Measurements from ENCODE around the gene NAALADL2. TPM values are rescaled to one million over a fixed set of nuclear protein-coding genes. Genes with fewer than 3 reads are reported as not detected.

The NAALADL2 gene
- total RNA-seq, 1 experiment from 2014 or later = 1.9 TPM

GRCh38 chr3:175476489-175476888 is 617.4 kb downstream of the NAALADL2 start:
- CTCF ChIA-PET = no interaction called here
- TF ChIP-seq EZH2 (IDR thresholded peaks at IDR 0.05; ENCODE audit: low read length, unreplicated experiment) (no peak), CTCF (conservative IDR thresholded peaks at IDR 0.05; ENCODE audit: low read depth, low read length) (no peak), EZH2phosphoT487 (IDR thresholded peaks at IDR 0.05; ENCODE audit: borderline replicate concordance, low read length) (no peak)
- no peaks in the 10 kb centered on the region for H3K9me2 ChIP-seq (replicated peaks; ENCODE audit: low read length)

GRCh38 chr3:175477651-175478224 is 618.6 kb downstream of the NAALADL2 start:
- Histone ChIP-seq H3K4me3 (ENCODE audit: low read length) (no peak overlapping the region), H2AFZ (ENCODE audit: low read length) (no peak overlapping the region), H3K27ac (ENCODE audit: low read length) (no peak overlapping the region), H3K27me3 (ENCODE audit: low read length) (no peaks in the 10 kb centered on the region), H3K9me2 (replicated peaks; ENCODE audit: low read length) (no peaks in the 10 kb centered on the region), H3F3A (ENCODE audit: low read length, unreplicated experiment) (no peaks in the 10 kb centered on the region), H3K9me3 (ENCODE audit: low read length) (no peaks in the 10 kb centered on the region), H4K20me1 (ENCODE audit: low read length) (no peaks in the 10 kb centered on the region), H3K79me2 (ENCODE audit: low read length) (no peaks in the 10 kb centered on the region), H3K4me1 (ENCODE audit: insufficient read depth, low read length) (0 out of 2 replicates have a peak, but pooled peaks cover 7% of the 10 kb centered on the region), H3K4me2 (ENCODE audit: low read length) (no peak overlapping the region), H3K36me3 (ENCODE audit: low read depth, low read length) (no peaks in the 10 kb centered on the region), H3K9ac (ENCODE audit: low read length) (no peak overlapping the region)
- no peak for DNase-seq
- BruUV-seq (replicated peaks) = no TSS peak
- ChIA-PET CTCF (no interaction called here), POLR2A (ENCODE audit: unreplicated experiment) (no interaction called here)
- no peak for TF ChIP-seq EZH2phosphoT487 (IDR thresholded peaks at IDR 0.05; ENCODE audit: borderline replicate concordance, low read length)
- no peak for TF ChIP-seq CTCF (conservative IDR thresholded peaks at IDR 0.05; ENCODE audit: low read depth, low read length)
- no peak for TF ChIP-seq EZH2 (IDR thresholded peaks at IDR 0.05; ENCODE audit: low read length, unreplicated experiment)
- no peak for ATAC-seq
- intact Hi-C loops (cut with micrococcal nuclease) = no loop called here

More at GRCh38 chr3:175476489-175476888, 617.4 kb downstream of the NAALADL2 start:
- Histone ChIP-seq H4K20me1 (ENCODE audit: low read length) (no peaks in the 10 kb centered on the region), H3K79me2 (ENCODE audit: low read length) (no peaks in the 10 kb centered on the region), H3K9me3 (ENCODE audit: low read length) (no peaks in the 10 kb centered on the region), H3F3A (ENCODE audit: low read length, unreplicated experiment) (no peaks in the 10 kb centered on the region), H3K27ac (ENCODE audit: low read length) (no peak overlapping the region), H3K4me1 (ENCODE audit: insufficient read depth, low read length) (0 out of 2 replicates have a peak, but pooled peaks cover 7% of the 10 kb centered on the region), H3K9ac (ENCODE audit: low read length) (no peak overlapping the region), H3K4me2 (ENCODE audit: low read length) (no peak overlapping the region), H3K4me3 (ENCODE audit: low read length) (no peak overlapping the region), H3K36me3 (ENCODE audit: low read depth, low read length) (no peaks in the 10 kb centered on the region), H2AFZ (ENCODE audit: low read length) (no peak overlapping the region), H3K27me3 (ENCODE audit: low read length) (no peaks in the 10 kb centered on the region)
- BruUV-seq (replicated peaks) = no TSS peak
- DNase-seq (no peak), ATAC-seq (no peak)
- POLR2A ChIA-PET (ENCODE audit: unreplicated experiment) = no interaction called here
- intact Hi-C loops (cut with micrococcal nuclease) = no loop called here

GRCh38 chr3:175478301-175478700 is 619.2 kb downstream of the NAALADL2 start:
- no peak for DNase-seq
- ChIA-PET POLR2A (ENCODE audit: unreplicated experiment) (no interaction called here), CTCF (no interaction called here)
- H3K9me3 ChIP-seq (ENCODE audit: low read length) = no peaks in the 10 kb centered on the region
- H3K27me3 ChIP-seq (ENCODE audit: low read length) = no peaks in the 10 kb centered on the region
- BruUV-seq (replicated peaks) = no TSS peak
- no peak overlapping the region for H3K27ac ChIP-seq (ENCODE audit: low read length)
- H3K4me3 ChIP-seq (ENCODE audit: low read length) = no peak overlapping the region
- 0 out of 2 replicates have a peak, but pooled peaks cover 7% of the 10 kb centered on the region for H3K4me1 ChIP-seq (ENCODE audit: insufficient read depth, low read length)
- no peak overlapping the region for H2AFZ ChIP-seq (ENCODE audit: low read length)
- no peaks in the 10 kb centered on the region for H4K20me1 ChIP-seq (ENCODE audit: low read length)
- TF ChIP-seq EZH2 (IDR thresholded peaks at IDR 0.05; ENCODE audit: low read length, unreplicated experiment) (no peak), EZH2phosphoT487 (IDR thresholded peaks at IDR 0.05; ENCODE audit: borderline replicate concordance, low read length) (no peak), CTCF (conservative IDR thresholded peaks at IDR 0.05; ENCODE audit: low read depth, low read length) (no peak)
- no peaks in the 10 kb centered on the region for H3K79me2 ChIP-seq (ENCODE audit: low read length)
- no peak overlapping the region for H3K4me2 ChIP-seq (ENCODE audit: low read length)
- no peaks in the 10 kb centered on the region for H3K9me2 ChIP-seq (replicated peaks; ENCODE audit: low read length)
- no peak overlapping the region for H3K9ac ChIP-seq (ENCODE audit: low read length)
- H3F3A ChIP-seq (ENCODE audit: low read length, unreplicated experiment) = no peaks in the 10 kb centered on the region
- no peaks in the 10 kb centered on the region for H3K36me3 ChIP-seq (ENCODE audit: low read depth, low read length)
- intact Hi-C loops (cut with micrococcal nuclease) = no loop called here
- no peak for ATAC-seq
